Pancreas (tissue), 10 donors: ENCODE measurements around the gene PADI1. TPM values are rescaled to one million over a fixed set of nuclear protein-coding genes. Genes with fewer than 3 reads are reported as not detected.

Experiments used
- ATAC-seq, 4 donors: fragments of 200-7000 bp; cut with Tn5 transposase; one replicate each; pipeline versions ENCODE4 v1.8.0 to v1.9.1; 2020; ENCODE audit warnings: mild to moderate bottlenecking in 4 of 4, moderate library complexity in 4 of 4
- DNase-seq, 6 donors: peaks; one replicate each; pipeline ENCODE4 v3.0.0-alpha.2; 2020
- FAIRE-seq: peaks from 2 replicates; lab custom pipeline; 2012; peaks lifted over from hg19 to GRCh38; lab: Jason Lieb, UNC
- H3K27ac ChIP-seq, 4 donors: fragments of 200-600 bp; sonication (generic); 1 replicate in 3 of 4; 2 replicates in 1 of 4; pipeline versions ENCODE4 v1.5.0 to v1.8.0; 2020
- H3K27me3 ChIP-seq, 4 donors: fragments of 200-600 bp; one replicate each; pipeline ENCODE4 v1.8.0; 2021
- H3K36me3 ChIP-seq, 3 donors: fragments of 200-600 bp; sonication (generic) in 1 of 3; one replicate each; pipeline versions ENCODE4 v1.5.0 to v1.8.0; 2020 to 2021
- H3K4me1 ChIP-seq, 3 donors: fragments of 200-600 bp; one replicate each; pipeline ENCODE4 v1.8.0; 2021
- H3K4me3 ChIP-seq, 4 donors: fragments of 200-600 bp; sonication (generic) in 2 of 4; one replicate each; pipeline versions ENCODE4 v1.5.0 to v1.8.0; 2020 to 2021
- H3K9me3 ChIP-seq, 4 donors: fragments of 200-600 bp; one replicate each; pipeline ENCODE4 v1.8.0; 2021
- CTCF ChIP-seq, 4 donors: fragments of 200-600 bp; sonication (generic) in 3 of 4; IDR thresholded peaks; one replicate each; pipeline versions ENCODE4 v1.5.0 to v1.8.0; 2021; ENCODE audit warnings: antibody characterized with exemption in 4 of 4
- WGBS, 2 donors: extraction: QIAGEN DNeasy Blood & Tissue Kit; methylation state at CpG; one replicate each; pipeline ENCODE4 v1.1.7; 2013; 5-methylcytosine and 5-hydroxymethylcytosine counted together
- intact Hi-C, 3 donors: fragments of 100-400 bp; cut with DNase I; formaldehyde crosslinking; loops; one replicate each; pipeline versions ENCODE4 v1.11.1 to v1.14.2; 2022
- polyA plus RNA-seq, 2 donors: library from polyadenylated mRNA; stranded (reverse); fragments of 200-250 nt; gene quantifications; one replicate each; pipeline ENCODE4 v1.2.3, GENCODE V29; 2013
- total RNA-seq, 6 donors: library from RNA; stranded (reverse); fragmentation: NEBNext Ultra II Directional in 4 of 6; extraction: Animal tissue kit (Norgen Biotek cat#: 25700) in 4 of 6; gene quantifications; one replicate each; pipeline versions ENCODE4 v1.2.1 to v1.2.4, GENCODE V29; 2021 to 2023
- donor health status: healthy with polysubstance abuse.
- donor health status: DM: no; HTN: no; CAD: no; lungs with moderate emphysema.
- donor health status: DM: no; HTN: no; CAD: no.
- donor health status: control.
- donor health status: control.
- donor health status: Bipolar disorder and iron deficiency.
- donor health status: DM: yes; HTN: yes; CAD: no.
- donor health status: DM: no; HTN: no; CAD: no.
- donor health status: DM: no; HTN: no; CAD: no.
- donor health status: DM: yes; HTN: yes; CAD: no.

Gene PADI1
- total and polyA plus RNA-seq, 8 donors = 0.23 TPM; not detected in 7

- intact Hi-C loops = no loop called here
- FAIRE-seq = no peak
- no peak for ATAC-seq
- Histone ChIP-seq H3K27ac (no peak overlapping the region), H3K4me3 (no peak overlapping the region), H3K27me3 (no peaks in the 10 kb centered on the region), H3K36me3 (no peaks in the 10 kb centered on the region), H3K4me1 (no peaks in the 10 kb centered on the region), H3K9me3 (no peaks in the 10 kb centered on the region)
- TF ChIP-seq CTCF (IDR thresholded peaks at IDR 0.05) = no peak
- WGBS, 2 donors = 81 to 96% methylated on average over 5 of the region's 5 CpGs
- DNase-seq = no peak
These were observed 81.7 kb downstream of the PADI1 start for GRCh38 chr1:17286646-17287045.

DNA sequence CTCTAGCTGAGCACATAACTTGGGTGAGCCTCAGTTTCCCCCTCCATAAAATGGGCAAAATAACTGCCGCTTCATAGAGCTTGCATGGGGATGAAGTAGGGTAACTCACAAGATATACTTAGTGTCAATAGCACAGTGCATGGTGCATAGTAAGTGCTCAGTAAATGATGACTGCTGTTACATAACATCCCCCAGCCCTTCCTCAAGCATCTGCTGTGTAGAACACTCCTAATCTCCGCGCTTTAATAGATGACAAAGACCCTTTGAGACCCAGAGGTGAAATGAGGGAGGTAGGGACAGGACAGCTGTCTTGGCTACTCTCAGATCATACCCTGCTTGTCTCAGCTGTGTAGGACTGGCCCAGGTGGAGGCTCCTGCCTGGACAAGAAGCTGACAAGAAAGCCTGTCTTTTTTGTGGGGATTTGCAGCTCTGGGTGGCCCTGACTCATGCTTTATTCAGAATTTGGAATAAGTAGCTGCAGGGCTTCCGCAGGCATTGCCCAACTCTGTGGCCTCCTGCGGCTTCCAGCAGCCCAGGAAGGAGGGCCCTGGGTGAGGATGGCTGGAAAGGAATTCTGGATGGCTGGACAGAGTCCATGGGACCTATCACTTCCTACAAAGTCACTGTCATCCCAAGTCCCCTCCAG is 82.3 kb downstream of the PADI1 start:
- Histone ChIP-seq H3K9me3 (no peaks in the 10 kb centered on the region), H3K4me3 (no peak overlapping the region), H3K4me1 (no peaks in the 10 kb centered on the region), H3K27ac (no peak overlapping the region), H3K27me3 (no peaks in the 10 kb centered on the region), H3K36me3 (no peaks in the 10 kb centered on the region)
- FAIRE-seq (no peak), DNase-seq (no peak), ATAC-seq (no peak)
- TF ChIP-seq CTCF (IDR thresholded peaks at IDR 0.05) = no peak
- intact Hi-C loops = no loop called here
- WGBS, 2 donors = 89 to 94% methylated on average over 5 of the region's 5 CpGs

- FAIRE-seq (no peak), ATAC-seq (no peak), DNase-seq (no peak)
- Histone ChIP-seq H3K27ac (no peak overlapping the region), H3K27me3 (no peaks in the 10 kb centered on the region), H3K4me1 (no peaks in the 10 kb centered on the region), H3K36me3 (no peaks in the 10 kb centered on the region), H3K9me3 (no peaks in the 10 kb centered on the region), H3K4me3 (no peak overlapping the region)
- intact Hi-C loops = no loop called here
- WGBS, 2 donors = 65 to 73% methylated on average over 2 of the region's 2 CpGs
- TF ChIP-seq CTCF (IDR thresholded peaks at IDR 0.05) = no peak
These were observed 84.8 kb downstream of the PADI1 start for GRCh38 chr1:17289721-17290120.

GRCh38 chr1:17290553-17290952 is 85.6 kb downstream of the PADI1 start:
- no peaks in the 10 kb centered on the region for H3K27me3 ChIP-seq
- intact Hi-C loops = no loop called here
- H3K27ac ChIP-seq = no peak overlapping the region
- DNase-seq (no peak), ATAC-seq (no peak), FAIRE-seq (no peak)
- TF ChIP-seq CTCF (IDR thresholded peaks at IDR 0.05) = no peak
- no peaks in the 10 kb centered on the region for H3K9me3 ChIP-seq
- H3K4me3 ChIP-seq = no peak overlapping the region
- no peaks in the 10 kb centered on the region for H3K36me3 ChIP-seq
- H3K4me1 ChIP-seq = no peaks in the 10 kb centered on the region
- 91 to 94% methylated on average over 3 of the region's 3 CpGs for WGBS, 2 donors

GRCh38 chr1:17292299-17293160 is 87.6 kb downstream of the PADI1 start:
- 68 to 70% methylated on average over 7 of the region's 7 CpGs for WGBS, 2 donors
- no peak for TF ChIP-seq CTCF (IDR thresholded peaks at IDR 0.05)
- DNase-seq (no peak), FAIRE-seq (no peak), ATAC-seq (no peak)
- intact Hi-C loops = no loop called here
- Histone ChIP-seq H3K27me3 (no peaks in the 10 kb centered on the region), H3K36me3 (no peaks in the 10 kb centered on the region), H3K27ac (no peak overlapping the region), H3K4me1 (no peaks in the 10 kb centered on the region), H3K4me3 (no peak overlapping the region), H3K9me3 (no peaks in the 10 kb centered on the region)
